ENCODE measurements around the gene TMEM138.

Gene TMEM138

DNA sequence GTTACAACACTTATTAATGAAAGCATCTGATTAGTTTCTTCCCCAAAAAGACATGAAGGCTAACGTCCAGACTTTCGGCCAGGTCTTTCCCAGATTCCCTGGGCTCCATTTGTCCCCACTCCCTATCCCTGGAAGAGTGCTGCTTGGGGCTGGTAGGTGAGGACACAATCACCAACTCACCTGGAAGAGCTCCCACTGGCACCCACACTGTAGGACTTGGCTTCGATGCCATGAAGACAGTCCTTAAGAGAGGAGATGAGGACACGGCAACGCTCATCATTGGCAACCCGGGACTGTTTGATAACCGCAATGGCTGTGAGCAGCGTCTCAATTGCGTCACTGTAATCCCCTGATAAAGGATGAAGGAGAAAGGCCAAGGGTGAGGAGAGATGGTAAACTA is 49.4 kb downstream of the TMEM138 start:
- DNase-seq, result no peak

DNA sequence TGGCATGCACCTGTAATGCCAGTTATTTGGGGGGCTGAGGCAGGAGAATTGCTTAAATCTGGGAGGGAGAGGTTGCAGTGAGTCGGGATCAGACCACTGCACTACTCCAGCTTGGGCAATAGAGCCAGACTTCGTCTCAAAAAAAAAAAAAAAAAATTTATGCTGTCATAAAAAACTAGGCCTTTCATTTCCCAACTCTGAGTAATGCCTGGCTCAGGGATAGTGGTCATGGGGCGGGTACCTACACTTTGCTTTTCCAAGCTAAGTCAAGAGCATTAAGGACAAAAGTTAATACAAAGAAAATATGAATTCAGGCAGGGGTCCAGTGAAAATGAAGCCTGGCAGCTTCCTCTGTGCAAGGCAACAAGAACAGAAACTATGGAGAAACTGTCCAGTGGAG is 51.3 kb downstream of the TMEM138 start:
- DNase-seq, result no peak

DNA sequence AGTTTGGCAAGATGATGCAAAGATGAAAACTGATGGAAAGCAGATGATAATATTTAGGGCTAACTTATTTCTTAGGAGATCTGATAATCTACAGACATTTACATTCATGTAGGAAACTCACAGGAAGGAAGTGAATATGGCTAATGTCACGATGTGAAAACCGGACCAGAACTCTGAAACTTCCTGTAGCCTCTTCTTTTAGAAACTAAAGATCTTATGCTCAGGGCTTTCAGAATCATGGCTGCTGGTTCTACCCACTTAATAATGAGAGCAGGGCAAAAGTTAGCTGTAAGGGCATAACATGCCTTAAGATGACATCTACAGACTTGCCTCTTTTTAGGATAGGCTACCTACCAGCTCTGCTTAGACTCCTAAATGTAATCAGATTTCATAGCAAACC is 52.4 kb downstream of the TMEM138 start:
- DNase-seq, result no peak

DNA sequence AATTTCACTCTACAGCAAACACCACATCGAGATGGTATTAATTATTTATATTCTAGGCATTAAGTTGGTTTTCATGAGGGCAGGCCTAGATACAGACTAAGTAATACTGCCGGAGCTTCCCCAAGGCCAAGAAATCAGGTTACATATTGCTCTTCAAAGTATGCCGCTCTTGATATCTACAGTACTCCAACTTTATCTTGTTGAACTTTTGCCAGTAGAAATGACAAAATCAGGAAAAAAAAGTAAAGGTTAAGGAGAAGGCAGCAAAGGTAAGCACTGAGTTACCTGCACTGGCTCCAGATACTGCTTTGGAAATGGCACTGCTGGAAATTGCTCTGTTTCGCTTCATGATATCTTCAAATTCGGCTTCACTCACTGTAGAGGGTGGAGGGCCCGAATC is 53.2 kb downstream of the TMEM138 start:
- no peak for DNase-seq

DNA sequence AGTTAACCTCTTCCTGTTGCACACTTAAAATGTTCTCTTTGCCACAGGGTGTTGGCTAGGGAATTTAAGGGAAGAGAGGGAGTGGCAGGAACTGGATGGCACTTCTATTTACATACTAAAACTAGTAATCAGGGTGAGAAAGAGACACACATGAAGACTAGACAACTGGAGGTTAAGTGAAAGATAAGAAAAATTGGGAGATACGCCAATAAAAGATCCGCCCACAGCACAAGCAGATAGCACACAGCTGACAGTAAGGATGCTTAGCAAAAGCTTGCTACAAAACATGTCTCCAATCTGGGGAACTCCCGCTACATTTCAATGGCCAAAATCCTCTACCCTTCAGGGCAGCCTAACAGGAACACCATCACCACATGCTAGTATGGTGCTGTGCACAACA is 54.8 kb downstream of the TMEM138 start:
- DNase-seq, result no peak

DNA sequence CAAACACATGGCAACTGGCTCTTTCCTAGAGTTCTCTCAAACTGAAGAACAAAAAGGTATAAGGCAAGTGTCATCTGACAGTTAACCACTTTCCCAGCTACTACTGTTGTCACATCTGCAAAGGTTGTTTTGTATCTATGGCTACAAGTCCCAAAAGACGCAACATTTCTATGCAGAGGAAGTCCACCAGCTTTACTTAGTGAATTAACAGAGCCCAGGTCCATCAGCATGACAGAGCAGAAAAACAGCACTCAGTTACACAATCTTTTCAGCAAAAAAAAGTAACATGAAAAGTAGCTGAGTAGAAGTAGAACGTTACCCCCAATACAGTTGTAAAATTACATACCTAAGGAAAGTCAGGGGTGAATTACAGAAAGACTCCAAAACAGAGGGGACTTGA is 55.5 kb downstream of the TMEM138 start:
- no peak for DNase-seq

DNA sequence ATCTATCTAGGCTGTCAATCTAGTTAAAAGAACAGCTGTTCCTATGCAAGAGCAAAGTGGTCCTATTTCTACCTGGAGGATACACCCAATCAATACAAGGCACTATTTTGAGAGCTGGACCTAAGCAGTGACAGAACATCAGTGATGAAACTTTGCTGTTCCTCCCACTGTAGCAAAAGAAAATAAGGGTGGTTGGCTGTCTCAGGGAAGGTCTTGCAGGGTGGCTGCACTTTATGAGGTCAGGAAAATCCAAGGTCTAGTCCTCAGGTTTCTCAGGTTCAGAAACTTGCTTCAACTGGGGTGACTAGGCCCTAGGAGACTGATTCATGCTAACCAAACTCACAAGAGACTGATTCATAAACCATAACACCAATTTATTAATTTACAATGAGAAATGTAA is 56.0 kb downstream of the TMEM138 start:
- no peak for DNase-seq

Data from activated CD4-positive, alpha-beta T cell treated with anti-CD3 and anti-CD28 coated beads, Interleukin-2, amount 50 U/mL, for 16 hours (primary cell).